ENCODE data around the gene PRTN3.

Gene PRTN3, protein sequence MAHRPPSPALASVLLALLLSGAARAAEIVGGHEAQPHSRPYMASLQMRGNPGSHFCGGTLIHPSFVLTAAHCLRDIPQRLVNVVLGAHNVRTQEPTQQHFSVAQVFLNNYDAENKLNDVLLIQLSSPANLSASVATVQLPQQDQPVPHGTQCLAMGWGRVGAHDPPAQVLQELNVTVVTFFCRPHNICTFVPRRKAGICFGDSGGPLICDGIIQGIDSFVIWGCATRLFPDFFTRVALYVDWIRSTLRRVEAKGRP

DNA sequence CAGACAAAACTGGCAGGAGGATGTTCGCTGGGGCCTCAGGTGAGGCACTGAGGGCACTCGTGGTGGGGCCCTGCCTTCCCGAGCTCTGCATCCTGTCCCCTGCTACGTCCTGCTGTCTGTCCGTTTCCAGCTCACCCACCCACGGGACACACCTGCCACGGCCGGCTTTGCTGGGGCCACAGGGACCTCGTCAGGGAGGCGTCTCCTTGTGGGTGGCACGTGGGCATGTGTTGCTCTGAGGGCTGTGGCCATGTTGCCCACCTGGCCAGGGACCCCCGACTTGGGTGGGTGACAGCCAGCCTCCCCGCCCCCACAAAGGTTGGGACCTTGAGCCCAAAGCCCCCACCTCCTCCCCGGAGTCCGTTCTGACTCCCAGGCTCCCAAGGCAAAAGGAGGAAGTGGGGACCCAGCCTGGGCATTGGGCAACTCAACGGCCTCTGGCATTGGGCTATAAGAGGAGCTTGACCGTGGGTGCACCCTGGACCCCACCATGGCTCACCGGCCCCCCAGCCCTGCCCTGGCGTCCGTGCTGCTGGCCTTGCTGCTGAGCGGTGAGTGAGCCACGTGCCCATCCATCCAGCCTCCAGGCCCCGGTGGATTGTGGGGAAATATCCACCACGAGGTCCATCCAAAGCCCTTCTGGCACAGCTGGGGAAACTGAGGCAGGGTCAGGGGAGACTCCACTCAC, at the start of gene PRTN3:
Gene PRTN3 (plus strand): TSS at position 481 of the 688 bp plus-strand sequence. CDS start 10 bp downstream, at position 491.
- H3K27ac ChIP-seq, result no peak within 1 kb of the TSS
- TF ChIP-seq, protein P1, sequence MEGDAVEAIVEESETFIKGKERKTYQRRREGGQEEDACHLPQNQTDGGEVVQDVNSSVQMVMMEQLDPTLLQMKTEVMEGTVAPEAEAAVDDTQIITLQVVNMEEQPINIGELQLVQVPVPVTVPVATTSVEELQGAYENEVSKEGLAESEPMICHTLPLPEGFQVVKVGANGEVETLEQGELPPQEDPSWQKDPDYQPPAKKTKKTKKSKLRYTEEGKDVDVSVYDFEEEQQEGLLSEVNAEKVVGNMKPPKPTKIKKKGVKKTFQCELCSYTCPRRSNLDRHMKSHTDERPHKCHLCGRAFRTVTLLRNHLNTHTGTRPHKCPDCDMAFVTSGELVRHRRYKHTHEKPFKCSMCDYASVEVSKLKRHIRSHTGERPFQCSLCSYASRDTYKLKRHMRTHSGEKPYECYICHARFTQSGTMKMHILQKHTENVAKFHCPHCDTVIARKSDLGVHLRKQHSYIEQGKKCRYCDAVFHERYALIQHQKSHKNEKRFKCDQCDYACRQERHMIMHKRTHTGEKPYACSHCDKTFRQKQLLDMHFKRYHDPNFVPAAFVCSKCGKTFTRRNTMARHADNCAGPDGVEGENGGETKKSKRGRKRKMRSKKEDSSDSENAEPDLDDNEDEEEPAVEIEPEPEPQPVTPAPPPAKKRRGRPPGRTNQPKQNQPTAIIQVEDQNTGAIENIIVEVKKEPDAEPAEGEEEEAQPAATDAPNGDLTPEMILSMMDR (conservative IDR thresholded peaks at IDR 0.05), result no peak

DNA sequence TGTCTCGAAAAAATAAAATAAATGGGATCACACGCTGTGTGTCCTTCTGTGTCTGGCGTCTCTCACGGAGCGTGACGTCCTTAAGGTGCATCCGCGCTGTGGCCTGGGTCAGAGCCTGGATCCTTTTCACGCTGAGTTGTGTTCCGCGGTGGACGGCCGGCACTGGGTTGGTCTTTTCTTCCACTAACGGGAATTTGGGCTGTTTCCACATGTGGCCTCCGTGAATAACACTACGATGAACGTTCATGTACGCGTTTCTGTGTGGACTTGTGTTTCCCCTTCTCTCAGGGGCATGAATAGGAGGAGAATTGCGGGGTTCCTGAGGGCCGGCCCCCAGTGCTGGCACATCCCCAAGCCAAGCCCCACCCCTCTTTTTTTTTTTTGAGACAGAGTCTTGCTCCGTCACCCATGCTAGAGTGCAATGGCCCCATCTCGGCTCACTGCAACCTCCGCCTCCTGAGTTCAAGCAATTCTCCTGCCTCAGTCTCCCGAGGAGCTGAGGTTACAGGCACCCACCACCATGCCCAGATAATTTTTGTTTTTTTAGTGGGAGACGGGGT, 49.7 kb upstream of the PRTN3 start:
- TF ChIP-seq, protein P1 (conservative IDR thresholded peaks at IDR 0.05), result no peak
- H3K27ac ChIP-seq, result no peak overlapping the region

DNA sequence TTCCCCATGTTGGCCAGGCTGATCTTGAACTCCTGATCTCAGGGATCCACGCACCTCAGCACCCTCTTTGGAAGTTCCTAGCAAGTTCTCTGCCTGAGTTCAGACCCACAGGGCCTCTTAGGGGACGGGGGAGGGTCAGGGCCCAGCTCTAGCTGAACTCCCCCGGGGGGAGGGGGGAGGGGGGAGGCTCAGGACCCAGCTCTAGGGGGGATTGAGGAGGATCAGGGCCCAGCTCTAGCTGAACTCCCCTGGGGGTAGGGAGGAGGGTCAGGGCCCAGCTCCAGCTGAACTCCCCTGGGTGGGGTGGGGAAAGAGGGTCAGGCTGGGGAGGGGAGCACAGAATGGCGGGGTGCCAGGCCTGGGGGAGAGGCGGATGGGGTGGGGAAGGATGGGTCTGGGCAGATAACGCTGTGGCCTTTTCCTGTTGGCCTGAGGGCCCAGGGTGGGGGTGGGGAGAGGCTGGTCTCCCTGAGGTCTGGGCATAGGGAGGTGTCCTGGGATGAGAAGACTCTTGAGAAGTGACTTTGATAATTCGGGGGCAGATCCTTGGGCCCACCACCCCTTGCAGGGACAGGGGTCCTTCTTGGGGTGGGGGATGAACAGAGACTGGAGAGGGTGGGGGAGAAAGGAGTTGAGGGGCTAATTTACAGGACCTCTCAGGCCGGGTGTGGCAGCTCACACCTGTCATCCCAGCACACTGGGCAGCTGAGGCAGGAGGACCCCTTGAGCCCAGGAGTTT, 49.1 kb upstream of the PRTN3 start:
- TF ChIP-seq, protein P1 (conservative IDR thresholded peaks at IDR 0.05), result no peak
- H3K27ac ChIP-seq, result no peak overlapping the region

DNA sequence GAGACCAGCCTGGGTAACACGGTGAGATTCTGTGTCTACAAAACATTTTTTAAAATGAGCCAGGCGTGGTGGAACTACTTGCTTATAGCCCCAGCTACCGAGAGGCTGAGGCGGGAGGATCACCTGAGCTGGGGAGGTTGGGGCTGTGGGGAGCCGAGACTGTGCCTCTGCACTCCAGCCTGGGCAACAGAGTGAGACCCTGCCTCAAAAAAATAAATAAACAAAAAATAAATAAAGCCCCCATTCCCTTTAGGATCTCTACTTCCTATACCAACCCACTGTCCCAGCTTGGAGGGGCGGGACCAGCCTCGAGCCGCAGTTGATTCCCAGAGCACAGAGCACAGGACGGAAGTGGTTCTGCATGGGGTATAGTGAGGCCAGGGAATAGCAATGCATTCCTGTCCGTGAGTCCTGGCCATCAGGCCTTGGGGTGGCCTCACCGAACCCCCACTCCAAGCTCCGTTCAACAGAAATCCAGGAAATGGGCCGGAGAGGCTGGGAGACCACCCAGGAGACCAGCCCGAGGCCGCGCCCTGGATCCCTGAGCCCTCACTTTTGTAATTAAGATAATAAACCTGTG, 48.4 kb upstream of the PRTN3 start:
- no peak overlapping the region for H3K27ac ChIP-seq
- TF ChIP-seq, protein P1 (conservative IDR thresholded peaks at IDR 0.05), result no peak

DNA sequence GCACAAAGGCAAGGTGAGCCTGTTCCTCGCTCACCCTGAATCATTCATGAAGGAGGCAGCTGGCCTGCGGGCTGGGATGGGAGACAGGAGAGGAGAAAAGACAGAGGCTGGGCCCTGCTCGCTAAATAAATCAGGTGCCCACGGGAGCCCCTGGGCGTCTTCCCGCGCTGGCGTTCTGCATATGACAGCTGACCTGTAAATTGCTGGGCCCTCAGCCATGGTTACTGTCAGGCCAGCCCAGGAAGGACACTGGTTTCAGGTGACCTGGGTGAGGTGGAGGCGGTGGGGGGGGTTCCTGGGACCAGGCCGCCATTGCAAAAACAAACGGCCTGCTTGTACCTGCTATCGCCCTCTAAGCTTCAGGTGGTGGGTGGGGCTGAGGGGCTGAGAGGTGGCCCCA, 47.0 kb upstream of the PRTN3 start:
- TF ChIP-seq, protein P1 (conservative IDR thresholded peaks at IDR 0.05), result no peak
- H3K27ac ChIP-seq, result no peak overlapping the region

DNA sequence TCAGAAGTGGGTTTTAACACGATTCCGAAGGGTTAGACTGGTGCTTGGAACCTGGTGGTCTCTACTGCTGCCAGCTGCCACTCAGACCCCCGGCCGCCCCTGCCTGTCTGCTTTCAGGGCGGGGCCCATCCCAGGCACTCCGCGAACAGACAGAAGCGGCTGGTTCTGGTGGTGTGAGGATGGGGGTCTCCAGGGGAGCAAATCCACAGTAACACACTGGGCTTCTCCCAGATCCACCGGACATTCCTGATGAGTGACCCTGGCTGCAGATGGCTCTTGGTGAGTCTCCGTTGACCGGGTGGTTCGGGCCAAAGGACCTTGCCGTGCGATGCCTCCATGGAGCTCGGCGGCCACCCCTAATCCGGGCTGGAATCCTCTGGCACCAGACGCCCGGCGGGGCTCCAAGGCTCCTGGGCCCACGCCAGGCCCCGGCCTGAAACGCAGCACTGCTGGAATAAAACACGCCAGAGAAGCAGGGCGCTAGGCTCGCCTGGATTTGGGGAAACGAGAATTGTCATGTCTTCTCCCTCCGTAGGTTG, 45.7 kb upstream of the PRTN3 start:
- TF ChIP-seq, protein P1 (conservative IDR thresholded peaks at IDR 0.05), result no peak

More for the DNA sequence above, 45.7 kb upstream of the PRTN3 start:
- no peak overlapping the region for H3K27ac ChIP-seq
